K562 treated with DMSO at 1 percent for 4 hours (cell line): ENCODE data around the gene CD2BP2. TPM values are rescaled to one million over a fixed set of nuclear protein-coding genes. Genes with fewer than 3 reads are reported as not detected.

ENCODE experiments used
- total RNA-seq: library from RNA; unstranded; fragments of 300-600 nt; gene quantifications from 2 replicates; pipeline ENCODE4 v1.2.3, GENCODE V29; 2022; ENCODE audit not compliant: insufficient read depth

CD2BP2 gene
- 25.6 and 32.0 TPM in 2 replicates for total RNA-seq

GRCh38 chr16:30355144-30355953 is at the start of gene CD2BP2:
CD2BP2 (minus strand) TSS chr16:30355308; CDS start chr16:30354681, 627 bp downstream.

GRCh38 chr16:30395155-30395991 is 40.3 kb upstream of the CD2BP2 start, which contains the start of gene ZNF48:
ZNF48 (plus strand) TSS chr16:30395420; CDS start chr16:30395795, 375 bp downstream.

GRCh38 chr16:30382111-30382881 is 27.2 kb upstream of the CD2BP2 start, which contains the start of gene SEPTIN1:
SEPTIN1 (minus strand) TSS chr16:30382561; CDS start chr16:30382542, 19 bp downstream.

GRCh38 chr16:30374538-30374937 is 19.4 kb upstream of the CD2BP2 start, which contains the start of gene MYL11:
MYL11 (plus strand) TSS chr16:30374802; CDS start chr16:30374858, 56 bp downstream.

GRCh38 chr16:30370456-30371247 is 15.5 kb upstream of the CD2BP2 start, which contains the start of gene TBC1D10B:
TBC1D10B (minus strand) TSS chr16:30370494; CDS start chr16:30370183, 311 bp downstream.

Other genes starting within 250 kb of the CD2BP2 start
- gene GDPD3, start 241.8 kb downstream of the CD2BP2 start, total RNA-seq = 1.5 TPM in 2 replicates
- 46.3 and 68.0 TPM in 2 replicates for gene MAPK3, start 232.1 kb downstream of the CD2BP2 start, total RNA-seq
- 51.9 and 59.7 TPM in 2 replicates for gene CORO1A, start 171.7 kb downstream of the CD2BP2 start, total RNA-seq
- 33.4 and 66.9 TPM in 2 replicates for gene BOLA2B, start 161.6 kb downstream of the CD2BP2 start, total RNA-seq
- gene SLX1A, start 161.4 kb downstream of the CD2BP2 start, total RNA-seq = 66.3 and 70.6 TPM in 2 replicates
- 3.7 and 10.9 TPM in 2 replicates for gene SULT1A3, start 156.1 kb downstream of the CD2BP2 start, total RNA-seq
- gene NPIPB13, start 106.8 kb downstream of the CD2BP2 start, total RNA-seq = 2.5 and 3.8 TPM in 2 replicates
- gene TBC1D10B, start 15.2 kb upstream of the CD2BP2 start, total RNA-seq = 44.5 and 53.6 TPM in 2 replicates
- gene MYL11, start 19.5 kb upstream of the CD2BP2 start, total RNA-seq = not detected in 2 replicates
- 1.9 and 2.4 TPM in 2 replicates for gene SEPTIN1, start 27.3 kb upstream of the CD2BP2 start, total RNA-seq
- 5.8 and 10.6 TPM in 2 replicates for gene ZNF48, start 40.1 kb upstream of the CD2BP2 start, total RNA-seq
- gene ZNF771, start 52.3 kb upstream of the CD2BP2 start, total RNA-seq = 9.1 and 10.3 TPM in 2 replicates
- 49.1 and 53.8 TPM in 2 replicates for gene DCTPP1, start 74.7 kb upstream of the CD2BP2 start, total RNA-seq
- gene SEPHS2, start 90.6 kb upstream of the CD2BP2 start, total RNA-seq = 72.3 and 75.1 TPM in 2 replicates
- not detected in 2 replicates for gene ITGAL, start 117.4 kb upstream of the CD2BP2 start, total RNA-seq
- 64.8 and 75.1 TPM in 2 replicates for gene ZNF768, start 171.3 kb upstream of the CD2BP2 start, total RNA-seq
- 0.63 and 1.3 TPM in 2 replicates for gene ZNF747, start 179.6 kb upstream of the CD2BP2 start, total RNA-seq
- 3.2 and 6.6 TPM in 2 replicates for gene ZNF764, start 203.1 kb upstream of the CD2BP2 start, total RNA-seq
- gene ZNF688, start 216.4 kb upstream of the CD2BP2 start, total RNA-seq = 3.4 and 5.0 TPM in 2 replicates
- 4.2 and 5.2 TPM in 2 replicates for gene ZNF785, start 230.4 kb upstream of the CD2BP2 start, total RNA-seq